ENCODE data around the gene OR11H12.
"Not testable (repeated sequence)": the region's sequence is repeated elsewhere in the genome, so short reads cannot be mapped to it uniquely, and the experiment has no call there.

OR11H12 gene

GRCh38 chr14:18600817-18601216 is at the start of gene OR11H12:
OR11H12 (plus strand) TSS chr14:18601117; CDS start chr14:18601117, 0 bp downstream.
- not testable (repeated sequence) for FAIRE-seq

- FAIRE-seq: not testable (repeated sequence)
Measured at GRCh38 chr14:18582908-18583307, 18.0 kb upstream of the OR11H12 start.

- not testable (repeated sequence) for FAIRE-seq
Measured at GRCh38 chr14:18626610-18627213, 25.8 kb downstream of the OR11H12 start.

- not testable (repeated sequence) for FAIRE-seq
Measured at GRCh38 chr14:18636066-18636465, 35.1 kb downstream of the OR11H12 start.

GRCh38 chr14:18638032-18638431 is 37.1 kb downstream of the OR11H12 start:
- not testable (repeated sequence) for FAIRE-seq

- not testable (repeated sequence) for FAIRE-seq
Measured at GRCh38 chr14:18638785-18639184, 37.9 kb downstream of the OR11H12 start.

GRCh38 chr14:18646075-18646730 is 45.3 kb downstream of the OR11H12 start:
- not testable (repeated sequence) for FAIRE-seq

Data from TTC549 (cell line).